ENCODE results near the gene EFNA4. TPM values are rescaled to one million over a fixed set of nuclear protein-coding genes. Genes with fewer than 3 reads are reported as not detected.

EFNA4 gene
- total and polyA plus RNA-seq, 2 of the 8 experiments (the other 6 are each of a cell fraction or from before 2014, with no cell fraction given) = 21.9 to 23.9 TPM

DNA sequence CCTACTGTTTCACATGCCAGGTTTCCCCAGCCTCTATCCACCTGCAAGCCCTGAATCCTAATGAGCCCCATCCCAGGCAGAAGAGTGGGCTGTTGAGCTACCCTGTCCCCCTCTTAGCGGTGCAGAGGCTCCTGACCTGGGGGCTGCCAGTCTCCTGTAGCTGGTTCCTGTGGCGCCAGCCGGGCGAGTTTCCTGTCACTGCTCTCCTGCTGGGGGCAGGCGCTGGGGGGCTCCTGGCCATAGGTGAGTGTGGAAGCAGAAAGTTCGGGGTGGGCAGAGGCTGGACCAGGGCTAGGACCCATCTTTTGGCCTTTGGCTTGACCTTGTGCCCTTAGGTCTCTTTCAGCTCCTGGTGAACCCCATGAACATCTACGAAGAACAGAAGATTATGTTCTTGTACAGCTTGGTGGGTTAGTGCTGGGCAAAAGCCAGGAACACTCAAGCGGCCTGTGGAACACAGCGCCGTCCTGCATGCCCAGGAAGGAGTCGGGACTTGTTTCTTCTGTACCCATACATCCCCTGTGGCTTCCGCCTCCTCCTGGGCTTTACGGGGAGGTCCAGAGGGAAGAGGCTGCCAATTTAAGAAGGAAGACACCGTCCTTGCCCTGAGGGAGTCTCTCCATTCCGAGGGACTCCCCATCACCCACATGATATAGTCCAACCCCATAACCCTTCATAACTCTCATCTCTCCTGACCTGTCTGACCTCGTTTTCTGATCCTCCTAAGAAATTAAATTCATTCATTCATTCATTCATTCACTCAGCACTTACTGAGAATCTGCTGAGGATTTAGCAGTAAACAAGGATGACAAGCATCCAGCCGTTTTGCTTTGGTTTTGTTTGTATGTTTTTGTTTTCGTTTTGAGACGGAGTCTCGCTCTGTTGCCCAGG lies 29.0 kb upstream of the EFNA4 start (continued):
- TF ChIP-seq, protein P1, sequence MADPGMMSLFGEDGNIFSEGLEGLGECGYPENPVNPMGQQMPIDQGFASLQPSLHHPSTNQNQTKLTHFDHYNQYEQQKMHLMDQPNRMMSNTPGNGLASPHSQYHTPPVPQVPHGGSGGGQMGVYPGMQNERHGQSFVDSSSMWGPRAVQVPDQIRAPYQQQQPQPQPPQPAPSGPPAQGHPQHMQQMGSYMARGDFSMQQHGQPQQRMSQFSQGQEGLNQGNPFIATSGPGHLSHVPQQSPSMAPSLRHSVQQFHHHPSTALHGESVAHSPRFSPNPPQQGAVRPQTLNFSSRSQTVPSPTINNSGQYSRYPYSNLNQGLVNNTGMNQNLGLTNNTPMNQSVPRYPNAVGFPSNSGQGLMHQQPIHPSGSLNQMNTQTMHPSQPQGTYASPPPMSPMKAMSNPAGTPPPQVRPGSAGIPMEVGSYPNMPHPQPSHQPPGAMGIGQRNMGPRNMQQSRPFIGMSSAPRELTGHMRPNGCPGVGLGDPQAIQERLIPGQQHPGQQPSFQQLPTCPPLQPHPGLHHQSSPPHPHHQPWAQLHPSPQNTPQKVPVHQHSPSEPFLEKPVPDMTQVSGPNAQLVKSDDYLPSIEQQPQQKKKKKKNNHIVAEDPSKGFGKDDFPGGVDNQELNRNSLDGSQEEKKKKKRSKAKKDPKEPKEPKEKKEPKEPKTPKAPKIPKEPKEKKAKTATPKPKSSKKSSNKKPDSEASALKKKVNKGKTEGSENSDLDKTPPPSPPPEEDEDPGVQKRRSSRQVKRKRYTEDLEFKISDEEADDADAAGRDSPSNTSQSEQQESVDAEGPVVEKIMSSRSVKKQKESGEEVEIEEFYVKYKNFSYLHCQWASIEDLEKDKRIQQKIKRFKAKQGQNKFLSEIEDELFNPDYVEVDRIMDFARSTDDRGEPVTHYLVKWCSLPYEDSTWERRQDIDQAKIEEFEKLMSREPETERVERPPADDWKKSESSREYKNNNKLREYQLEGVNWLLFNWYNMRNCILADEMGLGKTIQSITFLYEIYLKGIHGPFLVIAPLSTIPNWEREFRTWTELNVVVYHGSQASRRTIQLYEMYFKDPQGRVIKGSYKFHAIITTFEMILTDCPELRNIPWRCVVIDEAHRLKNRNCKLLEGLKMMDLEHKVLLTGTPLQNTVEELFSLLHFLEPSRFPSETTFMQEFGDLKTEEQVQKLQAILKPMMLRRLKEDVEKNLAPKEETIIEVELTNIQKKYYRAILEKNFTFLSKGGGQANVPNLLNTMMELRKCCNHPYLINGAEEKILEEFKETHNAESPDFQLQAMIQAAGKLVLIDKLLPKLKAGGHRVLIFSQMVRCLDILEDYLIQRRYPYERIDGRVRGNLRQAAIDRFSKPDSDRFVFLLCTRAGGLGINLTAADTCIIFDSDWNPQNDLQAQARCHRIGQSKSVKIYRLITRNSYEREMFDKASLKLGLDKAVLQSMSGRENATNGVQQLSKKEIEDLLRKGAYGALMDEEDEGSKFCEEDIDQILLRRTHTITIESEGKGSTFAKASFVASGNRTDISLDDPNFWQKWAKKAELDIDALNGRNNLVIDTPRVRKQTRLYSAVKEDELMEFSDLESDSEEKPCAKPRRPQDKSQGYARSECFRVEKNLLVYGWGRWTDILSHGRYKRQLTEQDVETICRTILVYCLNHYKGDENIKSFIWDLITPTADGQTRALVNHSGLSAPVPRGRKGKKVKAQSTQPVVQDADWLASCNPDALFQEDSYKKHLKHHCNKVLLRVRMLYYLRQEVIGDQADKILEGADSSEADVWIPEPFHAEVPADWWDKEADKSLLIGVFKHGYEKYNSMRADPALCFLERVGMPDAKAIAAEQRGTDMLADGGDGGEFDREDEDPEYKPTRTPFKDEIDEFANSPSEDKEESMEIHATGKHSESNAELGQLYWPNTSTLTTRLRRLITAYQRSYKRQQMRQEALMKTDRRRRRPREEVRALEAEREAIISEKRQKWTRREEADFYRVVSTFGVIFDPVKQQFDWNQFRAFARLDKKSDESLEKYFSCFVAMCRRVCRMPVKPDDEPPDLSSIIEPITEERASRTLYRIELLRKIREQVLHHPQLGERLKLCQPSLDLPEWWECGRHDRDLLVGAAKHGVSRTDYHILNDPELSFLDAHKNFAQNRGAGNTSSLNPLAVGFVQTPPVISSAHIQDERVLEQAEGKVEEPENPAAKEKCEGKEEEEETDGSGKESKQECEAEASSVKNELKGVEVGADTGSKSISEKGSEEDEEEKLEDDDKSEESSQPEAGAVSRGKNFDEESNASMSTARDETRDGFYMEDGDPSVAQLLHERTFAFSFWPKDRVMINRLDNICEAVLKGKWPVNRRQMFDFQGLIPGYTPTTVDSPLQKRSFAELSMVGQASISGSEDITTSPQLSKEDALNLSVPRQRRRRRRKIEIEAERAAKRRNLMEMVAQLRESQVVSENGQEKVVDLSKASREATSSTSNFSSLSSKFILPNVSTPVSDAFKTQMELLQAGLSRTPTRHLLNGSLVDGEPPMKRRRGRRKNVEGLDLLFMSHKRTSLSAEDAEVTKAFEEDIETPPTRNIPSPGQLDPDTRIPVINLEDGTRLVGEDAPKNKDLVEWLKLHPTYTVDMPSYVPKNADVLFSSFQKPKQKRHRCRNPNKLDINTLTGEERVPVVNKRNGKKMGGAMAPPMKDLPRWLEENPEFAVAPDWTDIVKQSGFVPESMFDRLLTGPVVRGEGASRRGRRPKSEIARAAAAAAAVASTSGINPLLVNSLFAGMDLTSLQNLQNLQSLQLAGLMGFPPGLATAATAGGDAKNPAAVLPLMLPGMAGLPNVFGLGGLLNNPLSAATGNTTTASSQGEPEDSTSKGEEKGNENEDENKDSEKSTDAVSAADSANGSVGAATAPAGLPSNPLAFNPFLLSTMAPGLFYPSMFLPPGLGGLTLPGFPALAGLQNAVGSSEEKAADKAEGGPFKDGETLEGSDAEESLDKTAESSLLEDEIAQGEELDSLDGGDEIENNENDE (IDR thresholded peaks at IDR 0.05; ENCODE audit: insufficient replicate concordance, low read length) = no peak
- no peak for TF ChIP-seq EGR1 (IDR thresholded peaks at IDR 0.05; ENCODE audit: borderline replicate concordance, low read depth, low read length)
- no peak for TF ChIP-seq SUZ12 (IDR thresholded peaks at IDR 0.05; ENCODE audit: low read length)
- TF ChIP-seq TAF1 (IDR thresholded peaks at IDR 0.05; ENCODE audit: low read depth, low read length) = no peak
- no peak for TF ChIP-seq TCF12 (IDR thresholded peaks at IDR 0.05; ENCODE audit: low read depth, low read length)
- TF ChIP-seq POLR2AphosphoS5 (IDR thresholded peaks at IDR 0.05; ENCODE audit: low read depth, low read length) = no peak
- TF ChIP-seq TAF7 (optimal IDR thresholded peaks at IDR 0.05; ENCODE audit: borderline replicate concordance, low read depth, low read length) = no peak
- no peak for TF ChIP-seq GABPA (IDR thresholded peaks at IDR 0.05; ENCODE audit: borderline replicate concordance, insufficient read depth, low read length)

All from H1 (cell line).